Measurements from ENCODE around the gene ACSS1.

Gene ACSS1

DNA sequence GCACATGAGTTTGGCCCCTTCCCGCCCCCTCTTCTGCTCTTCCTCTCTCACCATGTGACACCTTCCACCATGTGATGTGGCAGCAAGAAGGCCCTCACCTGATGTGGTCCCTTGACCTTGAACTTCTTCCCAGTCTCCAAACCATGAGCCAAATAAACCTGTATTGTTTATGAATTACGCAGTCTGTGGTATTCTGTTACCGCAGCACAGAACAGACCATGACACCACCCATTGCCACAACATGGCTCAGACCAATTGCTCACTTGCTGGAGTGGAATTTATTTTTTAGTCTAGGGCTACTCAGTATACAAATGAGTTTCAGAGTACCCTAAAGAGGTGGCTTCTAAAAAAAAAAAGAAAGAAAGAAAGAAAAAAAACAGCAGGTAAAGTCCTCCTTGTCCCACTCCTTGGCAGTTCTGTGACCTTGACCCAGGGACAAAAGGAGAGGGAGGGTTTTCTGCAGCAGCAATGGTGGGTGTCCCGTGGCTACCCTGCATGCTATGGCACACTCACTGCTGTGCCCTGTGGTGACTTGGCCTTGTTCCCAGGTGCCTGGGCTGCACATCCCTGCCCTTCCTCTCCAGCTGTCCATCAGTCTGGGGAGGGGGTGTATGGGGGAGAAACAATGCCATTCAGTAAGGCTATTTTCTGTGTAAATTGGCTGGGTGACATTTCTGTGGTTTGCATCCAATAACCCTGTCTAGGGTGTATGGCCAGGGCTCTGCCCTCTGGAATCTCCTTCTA is 29.4 kb upstream of the ACSS1 start:
- H3K9me3 ChIP-seq (ENCODE audit: insufficient read depth, low read depth, low read length), result no peaks in the 10 kb centered on the region
- no peaks in the 10 kb centered on the region for H3K27me3 ChIP-seq (ENCODE audit: insufficient read depth, low read length, poor library complexity, severe bottlenecking)
- H3F3A ChIP-seq (ENCODE audit: low read depth), result peaks cover 13% of the 10 kb centered on the region
- no peaks in the 10 kb centered on the region for H3K36me3 ChIP-seq (ENCODE audit: insufficient read depth, low read length)
- H3K4me1 ChIP-seq (ENCODE audit: insufficient read depth, low read length, poor library complexity, severe bottlenecking), result peaks cover 64% of the 10 kb centered on the region
- H3K9me2 ChIP-seq (replicated peaks; ENCODE audit: low read depth, low read length), result no peaks in the 10 kb centered on the region
- no peak overlapping the region for H2AFZ ChIP-seq (ENCODE audit: low read length)
- H4K20me1 ChIP-seq (ENCODE audit: insufficient read depth, low read length, poor library complexity, severe bottlenecking), result no peaks in the 10 kb centered on the region
- peak overlapping the region; percentile 99 for H3K4me2 ChIP-seq (ENCODE audit: low read depth, low read length, poor library complexity, severe bottlenecking)
- H3K9ac ChIP-seq (ENCODE audit: low read depth, low read length, poor library complexity, severe bottlenecking), result peak overlapping the region; percentile 35
- H3K4me3 ChIP-seq (ENCODE audit: low read length, poor library complexity, severe bottlenecking), result peak overlapping the region; percentile 75
- TF ChIP-seq, protein P1, sequence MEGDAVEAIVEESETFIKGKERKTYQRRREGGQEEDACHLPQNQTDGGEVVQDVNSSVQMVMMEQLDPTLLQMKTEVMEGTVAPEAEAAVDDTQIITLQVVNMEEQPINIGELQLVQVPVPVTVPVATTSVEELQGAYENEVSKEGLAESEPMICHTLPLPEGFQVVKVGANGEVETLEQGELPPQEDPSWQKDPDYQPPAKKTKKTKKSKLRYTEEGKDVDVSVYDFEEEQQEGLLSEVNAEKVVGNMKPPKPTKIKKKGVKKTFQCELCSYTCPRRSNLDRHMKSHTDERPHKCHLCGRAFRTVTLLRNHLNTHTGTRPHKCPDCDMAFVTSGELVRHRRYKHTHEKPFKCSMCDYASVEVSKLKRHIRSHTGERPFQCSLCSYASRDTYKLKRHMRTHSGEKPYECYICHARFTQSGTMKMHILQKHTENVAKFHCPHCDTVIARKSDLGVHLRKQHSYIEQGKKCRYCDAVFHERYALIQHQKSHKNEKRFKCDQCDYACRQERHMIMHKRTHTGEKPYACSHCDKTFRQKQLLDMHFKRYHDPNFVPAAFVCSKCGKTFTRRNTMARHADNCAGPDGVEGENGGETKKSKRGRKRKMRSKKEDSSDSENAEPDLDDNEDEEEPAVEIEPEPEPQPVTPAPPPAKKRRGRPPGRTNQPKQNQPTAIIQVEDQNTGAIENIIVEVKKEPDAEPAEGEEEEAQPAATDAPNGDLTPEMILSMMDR (conservative IDR thresholded peaks at IDR 0.05; ENCODE audit: low read length), result no peak
- TF ChIP-seq EZH2phosphoT487 (IDR thresholded peaks at IDR 0.05; ENCODE audit: borderline replicate concordance), result no peak
- peaks cover 28% of the 10 kb centered on the region for H3K79me2 ChIP-seq (ENCODE audit: insufficient read depth, low read length)

DNA sequence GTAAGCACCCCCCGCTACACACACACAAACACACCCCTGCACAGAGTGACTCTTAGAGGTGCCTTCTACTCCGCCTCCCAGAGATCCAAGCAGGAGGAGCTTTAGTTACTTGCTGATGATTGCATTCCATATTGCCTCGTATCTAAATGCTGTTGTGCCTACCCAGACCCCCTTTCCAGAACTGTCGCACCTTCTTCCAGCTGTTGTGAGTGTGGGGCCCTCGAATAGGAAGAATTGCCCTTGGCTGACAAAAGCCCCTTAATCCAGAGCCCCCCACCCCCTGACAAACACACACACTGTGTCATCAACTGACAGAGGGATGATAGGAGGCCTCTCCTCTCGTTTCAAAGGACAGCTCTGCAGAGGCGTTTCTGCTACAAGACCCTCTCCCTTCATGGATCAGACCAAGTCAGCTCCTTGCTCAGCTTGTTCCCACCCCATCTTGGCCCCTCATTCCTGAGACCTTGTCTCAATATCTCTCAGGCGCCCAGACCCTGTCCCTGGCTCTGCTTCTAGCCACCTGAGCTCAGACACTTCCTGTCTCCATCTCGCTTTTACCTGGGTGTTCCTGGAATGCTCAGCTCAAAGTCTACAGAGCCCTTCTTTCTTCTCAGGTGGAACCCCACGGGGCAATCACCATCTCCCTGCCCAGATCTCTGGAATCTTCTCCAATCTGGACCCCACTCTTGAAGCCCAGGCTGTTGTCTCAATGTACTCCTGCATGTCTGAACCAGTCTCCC is 28.0 kb upstream of the ACSS1 start:
- Histone ChIP-seq H3F3A (ENCODE audit: low read depth) (peaks cover 7% of the 10 kb centered on the region), H3K9ac (ENCODE audit: low read depth, low read length, poor library complexity, severe bottlenecking) (peak overlapping the region; percentile 12), H2AFZ (ENCODE audit: low read length) (no peak overlapping the region), H3K36me3 (ENCODE audit: insufficient read depth, low read length) (no peaks in the 10 kb centered on the region), H3K4me2 (ENCODE audit: low read depth, low read length, poor library complexity, severe bottlenecking) (peak overlapping the region; percentile 99), H3K9me2 (replicated peaks; ENCODE audit: low read depth, low read length) (no peaks in the 10 kb centered on the region), H4K20me1 (ENCODE audit: insufficient read depth, low read length, poor library complexity, severe bottlenecking) (no peaks in the 10 kb centered on the region), H3K27me3 (ENCODE audit: insufficient read depth, low read length, poor library complexity, severe bottlenecking) (no peaks in the 10 kb centered on the region), H3K9me3 (ENCODE audit: insufficient read depth, low read depth, low read length) (no peaks in the 10 kb centered on the region), H3K79me2 (ENCODE audit: insufficient read depth, low read length) (peaks cover 28% of the 10 kb centered on the region), H3K4me1 (ENCODE audit: insufficient read depth, low read length, poor library complexity, severe bottlenecking) (peaks cover 49% of the 10 kb centered on the region), H3K4me3 (ENCODE audit: low read length, poor library complexity, severe bottlenecking) (no peak overlapping the region)
- TF ChIP-seq EZH2phosphoT487 (IDR thresholded peaks at IDR 0.05; ENCODE audit: borderline replicate concordance), result no peak
- TF ChIP-seq, protein P1 (conservative IDR thresholded peaks at IDR 0.05; ENCODE audit: low read length), result no peak

DNA sequence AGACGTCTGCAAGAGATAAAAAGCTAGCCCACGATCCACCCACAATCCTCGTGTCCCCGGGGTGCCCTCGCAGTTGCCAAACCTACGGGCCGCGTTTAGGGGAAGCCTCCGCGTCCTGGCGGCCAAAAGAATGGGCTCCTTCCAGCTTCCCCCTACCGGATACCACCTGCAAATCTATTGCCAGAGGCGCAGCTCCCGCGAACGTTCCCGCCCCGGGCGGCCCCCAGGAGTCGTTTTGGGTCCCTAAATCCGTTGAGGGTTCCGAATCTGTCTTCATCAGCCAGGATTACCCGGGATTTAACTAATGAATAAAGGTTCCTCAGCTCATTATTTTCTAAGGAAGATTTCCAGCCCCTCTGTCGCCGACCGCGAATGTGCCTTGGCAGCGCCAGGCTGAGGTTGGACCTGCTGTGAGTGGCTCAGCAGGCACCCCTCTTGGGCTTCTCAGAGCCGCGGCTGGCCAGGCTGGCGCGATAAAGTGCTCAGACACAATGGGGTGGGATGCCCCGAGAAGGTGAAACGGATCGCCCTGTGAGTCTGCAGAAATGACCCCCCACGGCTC is 26.8 kb upstream of the ACSS1 start:
- peaks cover 40% of the 10 kb centered on the region for H3K4me1 ChIP-seq (ENCODE audit: insufficient read depth, low read length, poor library complexity, severe bottlenecking)
- no peak overlapping the region for H3K4me2 ChIP-seq (ENCODE audit: low read depth, low read length, poor library complexity, severe bottlenecking)
- H4K20me1 ChIP-seq (ENCODE audit: insufficient read depth, low read length, poor library complexity, severe bottlenecking), result no peaks in the 10 kb centered on the region
- no peaks in the 10 kb centered on the region for H3F3A ChIP-seq (ENCODE audit: low read depth)
- no peak overlapping the region for H2AFZ ChIP-seq (ENCODE audit: low read length)
- H3K9me2 ChIP-seq (replicated peaks; ENCODE audit: low read depth, low read length), result no peaks in the 10 kb centered on the region
- no peaks in the 10 kb centered on the region for H3K36me3 ChIP-seq (ENCODE audit: insufficient read depth, low read length)
- no peak overlapping the region for H3K4me3 ChIP-seq (ENCODE audit: low read length, poor library complexity, severe bottlenecking)
- no peaks in the 10 kb centered on the region for H3K27me3 ChIP-seq (ENCODE audit: insufficient read depth, low read length, poor library complexity, severe bottlenecking)
- peaks cover 22% of the 10 kb centered on the region for H3K79me2 ChIP-seq (ENCODE audit: insufficient read depth, low read length)
- H3K9ac ChIP-seq (ENCODE audit: low read depth, low read length, poor library complexity, severe bottlenecking), result no peak overlapping the region
- TF ChIP-seq, protein P1 (conservative IDR thresholded peaks at IDR 0.05; ENCODE audit: low read length), result no peak
- no peak for TF ChIP-seq EZH2phosphoT487 (IDR thresholded peaks at IDR 0.05; ENCODE audit: borderline replicate concordance)
- no peaks in the 10 kb centered on the region for H3K9me3 ChIP-seq (ENCODE audit: insufficient read depth, low read depth, low read length)

Data from Loucy (cell line).